ENCODE measurements around the gene FPR3. TPM values are rescaled to one million over a fixed set of nuclear protein-coding genes. Genes with fewer than 3 reads are reported as not detected.

FPR3 gene
- total and polyA plus RNA-seq, 9 of the 15 experiments (the other 6 are each of a cell fraction or from before 2014, with no cell fraction given), result 0.08 to 0.51 (median 0.22) TPM; not detected in 1

- TF ChIP-seq CCAR2 (IDR thresholded peaks at IDR 0.05; ENCODE audit: low read depth, low read length) (no peak), ZC3H4 (CRISPR knock-in tag; IDR thresholded peaks at IDR 0.05; ENCODE audit: borderline replicate concordance) (no peak), TAF15 (IDR thresholded peaks at IDR 0.05; ENCODE audit: low read depth, low read length) (no peak), THRB (CRISPR knock-in tag; conservative IDR thresholded peaks at IDR 0.05) (peak; percentile 96), ERF (CRISPR knock-in tag; IDR thresholded peaks at IDR 0.05) (peak; percentile 98), PRMT5 (CRISPR knock-in tag; IDR thresholded peaks at IDR 0.05) (no peak), LCOR (CRISPR knock-in tag; IDR thresholded peaks at IDR 0.05) (no peak), TRIM28 (IDR thresholded peaks at IDR 0.05) (no peak), SMAD2 (IDR thresholded peaks at IDR 0.05; ENCODE audit: low read depth, low read length) (no peak), NFIC (IDR thresholded peaks at IDR 0.05) (no peak), JUND (IDR thresholded peaks at IDR 0.05; ENCODE audit: borderline replicate concordance, low read depth, low read length) (0 out of 2 replicates have a peak, but pooled peaks have one; percentile 19), JUND (tag; IDR thresholded peaks at IDR 0.05; ENCODE audit: borderline replicate concordance, low read depth, low read length) (peak; percentile 83; the same call in 2 of the 3 replicates), KAT8 (IDR thresholded peaks at IDR 0.05; ENCODE audit: low read depth) (no peak), NFIX (CRISPR knock-in tag; IDR thresholded peaks at IDR 0.05; ENCODE audit: low read depth) (peak; percentile 62; the same call in 1 of the 2 replicates), ZNF592 (IDR thresholded peaks at IDR 0.05) (peak; percentile 99), NR4A1 (CRISPR knock-in tag; IDR thresholded peaks at IDR 0.05) (peak; percentile 99), NR4A1 (tag; IDR thresholded peaks at IDR 0.05) (peak; percentile 99), ZNF184 (CRISPR knock-in tag; IDR thresholded peaks at IDR 0.05) (no peak), XRCC5 (IDR thresholded peaks at IDR 0.05; ENCODE audit: low read depth, low read length) (no peak), U2AF2 (optimal IDR thresholded peaks at IDR 0.05; ENCODE audit: low read depth, low read length) (no peak), KDM5B (IDR thresholded peaks at IDR 0.05; ENCODE audit: insufficient replicate concordance, low read depth, low read length) (no peak), ZNF511 (CRISPR knock-in tag; IDR thresholded peaks at IDR 0.05) (no peak), SRSF7 (optimal IDR thresholded peaks at IDR 0.05; ENCODE audit: low read depth, low read length) (no peak), TEAD2 (tag; IDR thresholded peaks at IDR 0.05) (peak; percentile 97)
Observed at GRCh38 chr19:51786646-51787494, 8.1 kb upstream of the FPR3 start (continued).
